ES-I3 (cell line): Measurements from ENCODE around the gene TMEM125.

ENCODE experiments used
- H3K36me3 ChIP-seq: 2 replicates; pipeline ENCODE4 v1.6.1; 2013; ENCODE audit warnings: mild to moderate bottlenecking, low read length, control low read depth, moderate library complexity; ENCODE audit not compliant: insufficient read depth
- H3K4me1 ChIP-seq: 2 replicates; pipeline ENCODE4 v1.6.1; 2013; ENCODE audit warnings: mild to moderate bottlenecking, control low read depth, low read length; ENCODE audit not compliant: insufficient read depth
- H3K9ac ChIP-seq: 2 replicates; pipeline ENCODE4 v1.6.1; 2013; ENCODE audit warnings: low read depth, mild to moderate bottlenecking, low read length, moderate library complexity
- H3K9me3 ChIP-seq: 2 replicates; pipeline ENCODE4 v1.6.1; 2013; ENCODE audit warnings: mild to moderate bottlenecking, low read length, moderate library complexity; ENCODE audit not compliant: control insufficient read depth, insufficient read depth

Gene TMEM125

DNA sequence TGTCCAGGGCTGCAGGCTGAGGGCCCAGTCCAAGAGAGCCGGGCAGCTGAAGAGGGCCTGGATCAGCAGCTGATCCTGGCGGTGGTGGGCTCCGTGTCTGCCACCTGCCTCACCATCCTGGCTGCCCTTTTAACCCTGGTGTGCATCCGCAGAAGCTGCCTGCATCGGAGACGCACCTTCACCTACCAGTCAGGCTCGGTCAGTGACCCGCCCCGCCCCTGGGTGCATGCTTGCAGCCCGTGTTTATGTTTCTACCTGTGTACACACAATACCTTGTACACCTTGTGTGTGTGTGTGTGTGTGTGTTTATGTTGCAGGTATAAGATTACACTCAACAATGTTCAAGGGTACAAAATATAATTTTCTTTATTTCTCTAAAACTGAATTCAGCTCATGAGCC lies 44.0 kb downstream of the TMEM125 start:
- Histone ChIP-seq H3K9me3 (no peaks in the 10 kb centered on the region), H3K4me1 (no peaks in the 10 kb centered on the region), H3K9ac (no peak overlapping the region), H3K36me3 (peaks cover 5% of the 10 kb centered on the region; the same call in 1 of the 2 replicates)

DNA sequence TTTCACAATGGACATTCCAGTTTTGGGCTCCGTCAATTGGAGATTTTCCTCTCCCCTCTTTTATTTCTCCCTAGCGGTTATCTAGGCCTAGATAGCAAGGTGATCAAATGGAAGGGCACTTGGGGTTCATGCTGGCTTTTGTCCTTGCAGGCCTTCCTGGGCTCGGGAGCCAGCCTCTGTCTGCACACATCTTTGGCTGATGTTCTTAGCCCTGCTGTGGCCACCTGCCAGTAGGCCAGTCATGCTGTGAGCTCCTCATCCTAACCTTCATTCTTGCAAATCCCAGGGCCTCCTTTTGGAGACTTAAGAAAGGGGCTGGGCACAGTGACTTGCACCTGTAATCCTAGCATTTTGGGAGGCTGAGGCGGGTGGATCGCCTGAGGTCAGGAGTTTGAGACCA lies 44.5 kb downstream of the TMEM125 start:
- Histone ChIP-seq H3K4me1 (no peaks in the 10 kb centered on the region), H3K9ac (no peak overlapping the region), H3K36me3 (peaks cover 5% of the 10 kb centered on the region; the same call in 1 of the 2 replicates), H3K9me3 (no peaks in the 10 kb centered on the region)

DNA sequence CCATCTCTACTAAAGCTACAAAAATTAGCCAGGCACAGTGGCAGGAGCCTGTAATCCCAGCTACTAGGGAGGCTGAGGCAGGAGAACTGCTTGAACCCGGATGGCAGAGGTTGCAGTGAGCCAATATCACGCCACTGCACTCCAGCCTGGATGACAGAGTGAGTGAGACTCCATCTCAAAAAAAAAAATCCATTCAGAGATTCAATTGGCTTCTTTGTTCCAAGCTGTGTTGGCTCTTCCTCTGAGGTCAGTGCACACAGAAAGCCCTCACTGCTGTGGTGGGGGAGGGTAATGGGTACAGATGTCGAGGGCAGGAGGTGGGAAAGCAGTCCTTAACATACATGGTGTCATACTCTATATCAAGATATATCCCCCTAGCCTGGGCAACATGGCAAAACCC lies 45.7 kb downstream of the TMEM125 start:
- Histone ChIP-seq H3K9me3 (no peaks in the 10 kb centered on the region), H3K9ac (no peak overlapping the region), H3K4me1 (no peaks in the 10 kb centered on the region), H3K36me3 (peaks cover 5% of the 10 kb centered on the region; the same call in 1 of the 2 replicates)

DNA sequence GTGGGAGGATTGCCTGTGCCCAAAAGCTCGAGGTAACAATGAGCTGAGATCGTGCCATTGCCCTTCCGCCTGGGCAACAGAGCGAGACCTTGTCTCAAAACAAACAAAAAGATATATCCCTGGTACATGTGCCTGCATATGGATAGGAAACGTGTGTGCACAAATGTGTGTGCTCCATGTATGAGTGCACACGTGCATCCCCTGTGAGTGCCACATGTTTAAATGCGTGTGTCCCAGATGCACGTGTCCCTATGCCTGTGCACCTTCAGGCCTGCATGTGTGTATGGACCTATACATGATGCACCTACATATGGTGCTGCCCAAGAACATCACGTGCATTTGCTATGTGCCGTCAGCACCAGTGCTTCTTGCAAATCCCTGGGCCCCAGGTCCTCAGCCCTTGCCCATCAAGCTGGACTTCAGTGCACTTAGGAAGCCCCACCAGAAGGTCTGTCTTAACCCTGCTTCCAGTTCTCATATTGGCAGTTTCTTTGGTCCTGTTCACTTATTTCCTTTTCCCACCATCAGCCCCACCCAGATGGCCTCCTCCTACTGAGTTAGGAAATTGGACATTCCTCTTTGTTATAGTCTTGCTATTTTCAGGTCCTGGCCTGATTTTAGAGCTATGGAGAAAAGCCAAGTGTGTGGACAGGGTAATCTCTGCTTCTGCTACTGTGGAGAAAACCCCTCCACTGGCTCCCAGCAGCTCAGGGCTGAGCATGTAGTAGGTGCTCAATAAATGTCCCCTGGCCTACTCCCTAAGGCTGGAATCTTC lies 46.4 kb downstream of the TMEM125 start:
- Histone ChIP-seq H3K9ac (no peak overlapping the region), H3K4me1 (no peaks in the 10 kb centered on the region), H3K36me3 (peaks cover 5% of the 10 kb centered on the region; the same call in 1 of the 2 replicates), H3K9me3 (no peaks in the 10 kb centered on the region)

DNA sequence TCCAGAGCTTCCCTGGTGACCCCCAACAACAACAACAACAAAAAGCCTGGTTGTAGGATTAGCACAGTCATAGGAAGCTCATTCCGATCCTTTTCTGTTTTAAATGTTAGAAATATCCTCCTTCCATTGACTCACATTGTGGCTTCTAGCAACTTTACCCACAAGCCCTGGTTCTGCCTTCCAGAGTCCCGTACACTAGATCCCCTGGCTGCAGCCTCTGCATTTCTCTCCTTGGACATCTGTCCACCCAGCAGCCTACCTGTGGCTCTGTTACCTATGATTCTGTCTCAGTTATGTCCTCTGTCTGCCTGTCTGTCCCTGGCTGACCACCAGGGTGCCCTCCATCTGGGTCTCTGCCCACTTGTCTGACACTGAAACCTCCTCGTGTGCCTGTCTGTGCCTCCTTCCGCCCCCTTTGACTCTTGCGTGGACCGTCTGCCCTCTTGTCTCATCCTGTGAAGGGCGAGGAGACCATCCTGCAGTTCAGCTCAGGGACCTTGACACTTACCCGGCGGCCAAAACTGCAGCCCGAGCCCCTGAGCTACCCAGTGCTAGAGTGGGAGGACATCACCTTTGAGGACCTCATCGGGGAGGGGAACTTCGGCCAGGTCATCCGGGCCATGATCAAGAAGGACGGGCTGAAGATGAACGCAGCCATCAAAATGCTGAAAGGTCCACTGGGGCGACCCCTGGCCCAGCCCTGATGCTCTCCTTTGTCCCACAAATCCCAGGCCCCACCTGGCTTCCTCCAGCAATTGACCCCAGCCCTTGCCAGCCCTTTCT lies 47.1 kb downstream of the TMEM125 start:
- H3K36me3 ChIP-seq: peaks cover 5% of the 10 kb centered on the region; the same call in 1 of the 2 replicates
- H3K4me1 ChIP-seq: no peaks in the 10 kb centered on the region
- no peaks in the 10 kb centered on the region for H3K9me3 ChIP-seq
- no peak overlapping the region for H3K9ac ChIP-seq

DNA sequence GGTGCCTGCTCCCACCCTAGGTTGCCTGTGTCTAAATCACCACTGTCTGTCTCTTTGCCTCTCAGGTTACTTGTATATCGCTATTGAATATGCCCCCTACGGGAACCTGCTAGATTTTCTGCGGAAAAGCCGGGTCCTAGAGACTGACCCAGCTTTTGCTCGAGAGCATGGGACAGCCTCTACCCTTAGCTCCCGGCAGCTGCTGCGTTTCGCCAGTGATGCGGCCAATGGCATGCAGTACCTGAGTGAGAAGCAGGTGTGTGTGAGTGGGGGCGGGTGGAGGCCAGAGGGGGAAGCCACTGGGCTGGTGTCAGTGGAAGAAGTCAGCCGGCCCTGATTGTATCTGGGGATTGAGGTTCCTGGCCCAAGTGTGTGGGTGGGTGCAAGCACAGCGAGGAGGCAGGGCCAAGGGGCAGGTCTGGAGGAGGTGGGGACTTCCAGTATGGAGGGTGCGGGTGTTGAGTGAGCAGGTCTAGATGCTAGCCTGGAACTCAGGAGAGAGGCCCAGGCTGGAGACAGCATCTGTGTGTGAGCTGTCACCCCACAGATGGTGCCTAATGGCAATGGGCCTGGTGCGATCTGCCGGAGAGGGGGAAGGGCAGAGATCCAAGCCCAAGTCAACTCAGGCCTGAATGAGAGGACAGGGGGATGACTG lies 48.2 kb downstream of the TMEM125 start:
- H3K9me3 ChIP-seq: no peaks in the 10 kb centered on the region
- no peaks in the 10 kb centered on the region for H3K4me1 ChIP-seq
- peaks cover 5% of the 10 kb centered on the region; the same call in 1 of the 2 replicates for H3K36me3 ChIP-seq
- no peak overlapping the region for H3K9ac ChIP-seq

DNA sequence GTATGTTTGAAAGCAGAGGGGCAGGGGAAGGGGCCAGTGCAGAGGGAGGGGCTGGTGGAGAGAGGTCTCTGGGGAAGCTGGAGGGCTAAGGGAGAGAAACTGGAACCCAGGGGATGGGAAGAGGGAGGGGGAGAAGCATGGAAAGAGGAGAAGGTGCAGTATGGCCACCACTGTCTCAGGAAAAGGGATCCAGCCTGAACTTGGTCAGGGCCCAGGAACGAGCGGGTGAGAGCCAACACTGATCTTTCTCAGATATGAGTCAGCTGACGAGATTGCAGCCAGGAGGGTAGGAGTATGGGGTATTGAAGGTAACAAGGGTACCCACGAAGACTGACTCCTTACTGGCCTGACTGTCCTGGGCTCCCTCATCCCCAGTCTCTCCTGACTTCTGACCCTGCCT lies 49.0 kb downstream of the TMEM125 start:
- Histone ChIP-seq H3K4me1 (no peaks in the 10 kb centered on the region), H3K9ac (no peak overlapping the region), H3K36me3 (peaks cover 5% of the 10 kb centered on the region; the same call in 1 of the 2 replicates), H3K9me3 (no peaks in the 10 kb centered on the region)

DNA sequence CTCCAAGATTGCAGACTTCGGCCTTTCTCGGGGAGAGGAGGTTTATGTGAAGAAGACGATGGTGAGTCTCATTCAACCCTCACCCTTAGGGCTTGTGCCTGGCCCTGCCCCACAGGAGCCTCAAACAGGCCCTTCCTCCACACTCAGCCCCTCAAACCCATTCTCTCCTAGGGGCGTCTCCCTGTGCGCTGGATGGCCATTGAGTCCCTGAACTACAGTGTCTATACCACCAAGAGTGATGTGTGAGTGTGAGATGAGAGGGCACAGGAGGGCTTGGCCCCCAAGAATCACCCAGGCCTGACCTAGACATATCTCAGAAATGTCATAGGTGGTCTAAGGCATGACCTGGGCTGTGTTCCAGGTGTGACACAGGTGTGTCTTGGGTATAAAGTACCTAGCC lies 49.5 kb downstream of the TMEM125 start:
- no peaks in the 10 kb centered on the region for H3K9me3 ChIP-seq
- H3K9ac ChIP-seq: no peak overlapping the region
- peaks cover 5% of the 10 kb centered on the region; the same call in 1 of the 2 replicates for H3K36me3 ChIP-seq
- no peaks in the 10 kb centered on the region for H3K4me1 ChIP-seq

DNA sequence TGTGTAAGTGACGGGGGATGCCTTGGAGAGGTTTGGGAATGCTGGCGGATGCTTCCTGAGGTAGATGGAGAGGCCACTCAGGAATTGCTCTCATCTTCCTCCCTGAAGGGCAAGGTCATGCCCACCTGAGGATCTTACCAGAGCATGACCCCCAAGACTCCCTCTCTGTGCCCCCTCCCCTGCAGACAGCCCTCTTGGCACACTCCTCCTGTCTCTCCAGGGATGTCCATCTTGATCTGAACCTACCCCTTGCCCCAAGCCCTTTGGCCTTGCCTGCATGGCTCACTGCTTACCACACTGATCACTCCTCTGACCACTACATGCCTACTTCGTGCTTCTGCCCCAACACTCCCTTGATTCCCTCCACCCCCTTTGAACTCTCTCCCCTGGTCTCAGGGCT lies 50.0 kb downstream of the TMEM125 start:
- Histone ChIP-seq H3K9ac (no peak overlapping the region), H3K9me3 (no peaks in the 10 kb centered on the region; the same call in 1 of the 2 replicates)

DNA sequence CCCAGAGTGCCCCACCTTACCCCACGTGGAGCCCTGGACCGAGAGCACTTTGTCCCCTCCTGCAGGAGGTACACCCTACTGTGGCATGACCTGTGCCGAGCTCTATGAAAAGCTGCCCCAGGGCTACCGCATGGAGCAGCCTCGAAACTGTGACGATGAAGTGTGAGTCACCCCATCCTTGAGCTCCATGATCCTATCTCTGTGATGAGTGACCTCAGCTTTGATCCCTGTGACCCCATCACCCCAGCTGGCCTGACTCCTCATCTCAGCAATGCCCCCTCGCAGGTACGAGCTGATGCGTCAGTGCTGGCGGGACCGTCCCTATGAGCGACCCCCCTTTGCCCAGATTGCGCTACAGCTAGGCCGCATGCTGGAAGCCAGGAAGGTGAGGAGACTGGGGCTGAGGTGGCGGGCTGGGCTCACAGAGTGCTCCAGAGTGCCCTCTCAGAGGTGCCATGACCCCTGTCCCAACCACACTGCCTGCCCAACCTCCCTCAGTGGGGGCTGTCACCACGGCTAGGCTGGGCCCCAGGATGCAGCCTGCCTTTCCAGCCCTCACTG lies 51.6 kb downstream of the TMEM125 start:
- H3K9me3 ChIP-seq: peaks cover 4% of the 10 kb centered on the region
- peaks cover 5% of the 10 kb centered on the region; the same call in 1 of the 2 replicates for H3K36me3 ChIP-seq
- H3K4me1 ChIP-seq: no peaks in the 10 kb centered on the region
- H3K9ac ChIP-seq: no peak overlapping the region

More for the DNA sequence above, 50.0 kb downstream of the TMEM125 start:
- Histone ChIP-seq H3K4me1 (no peaks in the 10 kb centered on the region), H3K36me3 (peaks cover 5% of the 10 kb centered on the region; the same call in 1 of the 2 replicates)

DNA sequence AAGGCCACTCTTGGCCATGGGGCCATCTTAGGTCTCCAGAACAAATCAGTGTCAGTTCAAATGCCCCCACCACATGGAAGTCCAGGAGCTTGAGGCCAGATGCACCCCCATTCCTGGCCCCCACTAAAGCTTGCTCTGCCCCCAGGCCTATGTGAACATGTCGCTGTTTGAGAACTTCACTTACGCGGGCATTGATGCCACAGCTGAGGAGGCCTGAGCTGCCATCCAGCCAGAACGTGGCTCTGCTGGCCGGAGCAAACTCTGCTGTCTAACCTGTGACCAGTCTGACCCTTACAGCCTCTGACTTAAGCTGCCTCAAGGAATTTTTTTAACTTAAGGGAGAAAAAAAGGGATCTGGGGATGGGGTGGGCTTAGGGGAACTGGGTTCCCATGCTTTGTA lies 52.7 kb downstream of the TMEM125 start:
- H3K9me3 ChIP-seq: peaks cover 8% of the 10 kb centered on the region
- no peaks in the 10 kb centered on the region for H3K4me1 ChIP-seq
- H3K9ac ChIP-seq: no peak overlapping the region
- H3K36me3 ChIP-seq: peaks cover 2% of the 10 kb centered on the region; the same call in 1 of the 2 replicates
